HG03060 (cell line): ENCODE measurements around the gene RARRES1.
"Not testable (repeated sequence)": the region's sequence is repeated elsewhere in the genome, so short reads cannot be mapped to it uniquely, and the experiment has no call there.

Source experiments
- ATAC-seq: cut with Tn5 transposase; IDR thresholded peaks from one replicate; pipeline ENCODE4 v1.9.1; 2021; ENCODE audit warnings: low read depth, moderate number of reproducible peaks; ENCODE audit not compliant: unreplicated experiment

Gene RARRES1

GRCh38 chr3:158701420-158702065 lies 30.7 kb downstream of the RARRES1 start:
- no peak for ATAC-seq

- ATAC-seq: no peak
Measured at GRCh38 chr3:158700559-158700958, 31.7 kb downstream of the RARRES1 start.

GRCh38 chr3:158696618-158697017 lies 35.6 kb downstream of the RARRES1 start:
- no peak for ATAC-seq

GRCh38 chr3:158693866-158694456 lies 38.3 kb downstream of the RARRES1 start:
- not testable (repeated sequence) for ATAC-seq

- no peak for ATAC-seq
Measured at GRCh38 chr3:158685159-158685558, 47.1 kb downstream of the RARRES1 start.

GRCh38 chr3:158683230-158683962 lies 48.9 kb downstream of the RARRES1 start:
- ATAC-seq: no peak

- ATAC-seq: no peak
Measured at GRCh38 chr3:158680861-158681260, 51.4 kb downstream of the RARRES1 start.

GRCh38 chr3:158679547-158680000 lies 52.7 kb downstream of the RARRES1 start:
- no peak for ATAC-seq

GRCh38 chr3:158678687-158679086 lies 53.6 kb downstream of the RARRES1 start:
- no peak for ATAC-seq

GRCh38 chr3:158672215-158673176 lies 59.8 kb downstream of the RARRES1 start, which contains the start of gene LXN:
LXN (minus strand) TSS chr3:158672648; CDS start chr3:158672478, 170 bp downstream.
- peak; percentile 99 for ATAC-seq

GRCh38 chr3:158671821-158672214 lies 60.4 kb downstream of the RARRES1 start:
- ATAC-seq: no peak

GRCh38 chr3:158668506-158668905 lies 63.8 kb downstream of the RARRES1 start:
- no peak for ATAC-seq

- no peak for ATAC-seq
Measured at GRCh38 chr3:158666416-158666815, 65.8 kb downstream of the RARRES1 start.

- no peak for ATAC-seq
Measured at GRCh38 chr3:158663832-158664231, 68.4 kb downstream of the RARRES1 start.

- ATAC-seq: no peak
Measured at GRCh38 chr3:158663246-158663645, 69.0 kb downstream of the RARRES1 start.

GRCh38 chr3:158660711-158661110 lies 71.5 kb downstream of the RARRES1 start:
- no peak for ATAC-seq

- peak; percentile 71 for ATAC-seq
Measured at GRCh38 chr3:158659454-158660237, 72.6 kb downstream of the RARRES1 start.

- ATAC-seq: no peak
Measured at GRCh38 chr3:158658889-158659288, 73.4 kb downstream of the RARRES1 start.

- ATAC-seq: no peak
Measured at GRCh38 chr3:158652463-158652862, 79.8 kb downstream of the RARRES1 start.

GRCh38 chr3:158651192-158651591 lies 81.1 kb downstream of the RARRES1 start:
- ATAC-seq: no peak
